KBM-7 (cell line): Measurements from ENCODE around the gene SPHKAP.
"Not testable (repeated sequence)": the region's sequence is repeated elsewhere in the genome, so short reads cannot be mapped to it uniquely, and the experiment has no call there.

ENCODE experiments used
- DNase-seq: peaks from one replicate; pipeline ENCODE4 v3.0.0-alpha.2; 2015
- in situ Hi-C: fragments of 300-500 bp; cut with MboI; formaldehyde crosslinking; loops from 2 replicates; pipeline ENCODE4 v1.14.3; 2020; ENCODE audit warnings: low sequenced_read_pairs, low pct_unique_long_range_greater_than_20kb, mixed read lengths

SPHKAP gene, protein sequence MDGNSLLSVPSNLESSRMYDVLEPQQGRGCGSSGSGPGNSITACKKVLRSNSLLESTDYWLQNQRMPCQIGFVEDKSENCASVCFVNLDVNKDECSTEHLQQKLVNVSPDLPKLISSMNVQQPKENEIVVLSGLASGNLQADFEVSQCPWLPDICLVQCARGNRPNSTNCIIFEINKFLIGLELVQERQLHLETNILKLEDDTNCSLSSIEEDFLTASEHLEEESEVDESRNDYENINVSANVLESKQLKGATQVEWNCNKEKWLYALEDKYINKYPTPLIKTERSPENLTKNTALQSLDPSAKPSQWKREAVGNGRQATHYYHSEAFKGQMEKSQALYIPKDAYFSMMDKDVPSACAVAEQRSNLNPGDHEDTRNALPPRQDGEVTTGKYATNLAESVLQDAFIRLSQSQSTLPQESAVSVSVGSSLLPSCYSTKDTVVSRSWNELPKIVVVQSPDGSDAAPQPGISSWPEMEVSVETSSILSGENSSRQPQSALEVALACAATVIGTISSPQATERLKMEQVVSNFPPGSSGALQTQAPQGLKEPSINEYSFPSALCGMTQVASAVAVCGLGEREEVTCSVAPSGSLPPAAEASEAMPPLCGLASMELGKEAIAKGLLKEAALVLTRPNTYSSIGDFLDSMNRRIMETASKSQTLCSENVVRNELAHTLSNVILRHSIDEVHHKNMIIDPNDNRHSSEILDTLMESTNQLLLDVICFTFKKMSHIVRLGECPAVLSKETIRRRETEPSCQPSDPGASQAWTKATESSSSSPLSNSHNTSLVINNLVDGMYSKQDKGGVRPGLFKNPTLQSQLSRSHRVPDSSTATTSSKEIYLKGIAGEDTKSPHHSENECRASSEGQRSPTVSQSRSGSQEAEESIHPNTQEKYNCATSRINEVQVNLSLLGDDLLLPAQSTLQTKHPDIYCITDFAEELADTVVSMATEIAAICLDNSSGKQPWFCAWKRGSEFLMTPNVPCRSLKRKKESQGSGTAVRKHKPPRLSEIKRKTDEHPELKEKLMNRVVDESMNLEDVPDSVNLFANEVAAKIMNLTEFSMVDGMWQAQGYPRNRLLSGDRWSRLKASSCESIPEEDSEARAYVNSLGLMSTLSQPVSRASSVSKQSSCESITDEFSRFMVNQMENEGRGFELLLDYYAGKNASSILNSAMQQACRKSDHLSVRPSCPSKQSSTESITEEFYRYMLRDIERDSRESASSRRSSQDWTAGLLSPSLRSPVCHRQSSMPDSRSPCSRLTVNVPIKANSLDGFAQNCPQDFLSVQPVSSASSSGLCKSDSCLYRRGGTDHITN (N-terminal part only)

DNA sequence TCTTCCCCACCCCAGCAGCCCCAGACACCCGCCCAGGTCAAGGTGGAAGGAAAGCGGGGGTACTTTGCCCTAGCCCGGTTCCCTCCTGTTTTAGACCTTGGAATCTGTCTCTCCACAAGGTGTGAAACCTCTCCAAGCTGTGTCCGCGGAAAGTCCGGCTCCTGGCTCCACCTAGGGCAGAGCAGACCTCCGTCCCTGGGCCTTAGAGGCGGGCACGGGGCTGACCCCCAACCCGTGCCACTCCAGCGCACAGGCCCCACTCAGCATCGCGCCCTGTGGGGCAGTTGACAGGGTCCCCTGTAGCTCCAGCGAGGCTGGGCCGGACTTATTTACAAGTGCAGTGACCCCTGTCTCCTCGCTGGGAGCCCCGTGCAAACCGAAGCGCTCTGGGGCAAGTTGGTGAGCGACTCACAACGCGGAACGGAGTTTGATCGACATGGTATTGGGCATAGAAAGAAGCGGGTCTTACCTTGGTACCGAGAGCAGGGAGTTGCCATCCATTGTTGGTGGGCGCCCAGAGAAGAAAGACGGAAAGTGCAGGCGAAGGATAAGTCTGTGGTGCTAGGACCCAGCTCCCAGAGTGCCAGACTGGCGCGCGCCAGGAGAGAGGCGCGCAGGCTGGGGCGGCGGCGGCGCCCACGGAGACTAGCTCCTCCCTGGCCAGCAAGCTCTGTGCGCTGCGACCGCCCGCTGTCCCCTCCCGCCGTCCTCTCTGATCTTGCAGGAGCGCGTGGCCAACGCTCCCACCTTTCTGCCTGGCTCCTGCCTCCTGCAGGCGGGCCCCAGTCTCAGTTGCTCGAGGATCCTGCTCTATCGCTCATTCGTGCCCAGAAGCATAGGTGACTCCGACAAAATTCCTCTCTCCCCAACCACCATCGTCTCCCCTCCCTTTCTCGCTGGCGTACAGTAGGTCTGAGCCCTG lies at the start of gene SPHKAP:
Gene SPHKAP, minus strand, starts transcription at position 590 of the 922 bp plus-strand sequence. Its CDS starts 89 bp downstream, at position 501.
- no peak for DNase-seq
- in situ Hi-C loops = loop anchor here (25.0 kb wide), 1 partner anchor 94 kb away; no protein-coding TSS in a partner anchor

DNA sequence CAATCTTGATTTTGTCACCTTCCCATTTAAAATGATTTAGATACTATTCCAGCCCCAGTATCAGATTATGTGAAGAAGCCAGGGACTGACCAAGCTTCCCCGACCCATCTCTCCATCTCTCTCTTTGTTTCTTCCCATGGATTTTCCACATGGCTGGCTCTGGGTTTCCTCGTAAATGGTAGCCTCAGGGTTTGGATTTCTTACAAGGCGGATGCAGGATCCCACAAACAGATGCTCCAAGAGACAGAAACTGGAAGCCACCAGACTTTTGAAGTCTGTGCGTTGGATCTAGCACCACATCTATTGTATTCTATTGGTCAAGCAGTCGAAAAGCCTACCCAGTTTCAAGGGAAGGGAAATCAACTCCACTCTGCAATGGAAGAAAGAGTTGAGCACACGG lies 46.0 kb upstream of the SPHKAP start:
- in situ Hi-C loops = no loop called here
- no peak for DNase-seq

- DNase-seq = no peak
- in situ Hi-C loops = no loop called here
Measured at GRCh38 chr2:228224410-228224809, 42.9 kb upstream of the SPHKAP start.

- DNase-seq, in situ Hi-C loops: not testable (repeated sequence)
Measured at GRCh38 chr2:228218593-228218992, 37.1 kb upstream of the SPHKAP start.

GRCh38 chr2:228197504-228197903 lies 16.0 kb upstream of the SPHKAP start:
- in situ Hi-C loops = loop anchor here (25.0 kb wide), 1 partner anchor 110 kb away; no protein-coding TSS in a partner anchor
- DNase-seq = no peak

DNA sequence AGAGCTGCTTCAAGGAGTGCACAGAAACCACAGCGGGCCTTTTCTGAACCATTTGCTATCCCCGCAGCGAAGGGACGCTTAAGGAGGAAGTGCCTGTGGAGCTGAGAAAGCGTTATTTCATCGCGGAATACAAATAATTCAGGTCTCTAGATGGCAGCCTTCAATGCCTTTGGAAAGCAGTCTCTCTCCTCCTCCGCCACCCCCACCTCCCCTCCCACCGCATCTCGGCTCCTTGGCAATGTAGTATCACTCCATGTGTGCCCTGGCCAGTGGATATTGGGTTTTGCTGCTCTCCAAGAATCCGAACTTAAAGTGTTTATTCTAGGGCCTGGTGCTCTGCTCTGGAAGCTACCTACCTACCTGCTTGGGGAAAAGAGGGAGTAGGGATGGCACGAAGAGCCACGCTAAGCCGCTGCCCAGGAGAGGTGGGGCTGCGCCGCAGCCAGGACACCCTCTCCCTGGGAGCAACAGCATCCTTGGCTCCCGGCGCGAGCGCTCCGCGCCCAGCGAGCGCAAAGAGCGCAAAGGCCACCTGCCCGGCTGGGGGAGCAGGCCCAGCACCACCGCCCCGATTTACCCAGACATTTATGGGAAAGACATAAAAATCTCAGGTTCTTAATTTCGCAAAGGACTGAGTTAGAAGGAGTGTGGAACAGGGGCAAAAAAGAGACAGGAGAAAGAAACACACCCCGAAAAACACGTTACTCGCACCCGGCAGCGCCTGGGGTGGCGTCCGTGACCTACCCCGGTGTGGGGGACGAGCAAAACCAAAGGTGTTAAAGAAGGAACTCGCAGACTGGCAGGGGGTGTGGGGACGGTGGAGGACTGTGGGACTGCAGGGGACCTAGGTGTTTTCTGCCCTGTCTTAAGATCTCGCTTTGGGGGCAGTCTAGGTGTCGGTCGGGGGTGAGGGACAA lies 1.0 kb downstream of the SPHKAP start:
- in situ Hi-C loops = loop anchor here (25.0 kb wide), 1 partner anchor 93 kb away; no protein-coding TSS in a partner anchor
- no peak for DNase-seq

GRCh38 chr2:228167290-228167689 lies 14.2 kb downstream of the SPHKAP start:
- no peak for DNase-seq
- in situ Hi-C loops = no loop called here

DNA sequence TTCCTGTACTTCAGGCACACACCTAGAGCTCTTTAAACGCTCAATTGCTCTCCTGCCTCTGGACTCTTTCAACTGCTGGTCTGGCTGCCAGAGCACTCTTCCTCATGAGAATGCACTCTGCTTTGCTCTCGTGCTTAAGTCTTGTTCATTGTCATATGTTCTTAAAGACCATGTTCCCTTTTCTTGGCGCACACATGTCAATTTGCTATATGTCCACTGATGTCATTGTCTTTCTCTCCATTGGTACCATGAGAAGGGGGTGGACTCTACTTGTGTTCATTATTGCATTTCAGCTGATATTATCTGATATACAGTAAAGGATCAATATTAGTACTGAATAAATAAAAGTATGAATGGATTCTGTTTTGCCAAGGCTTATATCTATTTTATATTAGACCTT lies 16.8 kb downstream of the SPHKAP start:
- in situ Hi-C loops = no loop called here
- DNase-seq = no peak

DNA sequence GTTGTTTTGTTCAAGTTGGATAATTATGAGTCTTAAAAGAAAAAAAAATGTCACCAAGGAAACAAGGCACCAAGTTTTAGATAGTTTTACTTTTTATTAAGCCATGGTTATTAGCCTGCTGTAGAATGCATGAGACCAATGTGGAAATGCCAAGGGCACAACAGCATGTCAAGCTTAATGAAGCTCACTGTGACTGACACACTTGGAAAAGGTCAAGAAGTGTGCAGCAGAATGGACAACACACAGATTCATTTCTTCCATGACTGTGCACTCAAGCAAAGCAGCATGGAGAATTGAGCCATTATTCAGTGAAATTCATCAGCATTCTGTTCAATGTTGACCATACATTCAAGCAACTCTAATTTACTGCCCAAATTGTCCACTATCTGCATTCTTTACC lies 23.6 kb downstream of the SPHKAP start:
- DNase-seq = no peak
- in situ Hi-C loops = no loop called here

- no peak for DNase-seq
- in situ Hi-C loops = no loop called here
Measured at GRCh38 chr2:228144961-228145360, 36.5 kb downstream of the SPHKAP start.

GRCh38 chr2:228140934-228141528 lies 40.5 kb downstream of the SPHKAP start:
- DNase-seq = no peak
- in situ Hi-C loops = no loop called here

DNA sequence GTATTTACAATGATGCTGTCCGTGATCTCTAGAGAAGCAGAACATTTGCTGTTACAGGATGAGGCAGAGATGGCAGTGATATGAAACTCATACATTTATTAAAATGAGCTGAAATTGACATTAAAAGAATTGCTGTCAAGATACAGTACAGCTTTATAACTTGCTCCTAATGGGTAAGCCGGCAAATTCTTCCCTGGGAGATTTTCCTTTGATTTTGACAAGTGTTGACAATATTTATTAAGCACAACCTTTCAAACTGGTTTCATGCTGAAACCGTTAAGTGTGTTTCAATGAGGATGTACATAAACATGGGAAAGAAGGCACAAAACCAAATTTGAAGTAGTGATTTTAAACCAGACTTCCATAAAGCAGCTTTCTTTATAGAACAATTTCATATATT lies 45.5 kb downstream of the SPHKAP start:
- DNase-seq = no peak
- in situ Hi-C loops = no loop called here

DNA sequence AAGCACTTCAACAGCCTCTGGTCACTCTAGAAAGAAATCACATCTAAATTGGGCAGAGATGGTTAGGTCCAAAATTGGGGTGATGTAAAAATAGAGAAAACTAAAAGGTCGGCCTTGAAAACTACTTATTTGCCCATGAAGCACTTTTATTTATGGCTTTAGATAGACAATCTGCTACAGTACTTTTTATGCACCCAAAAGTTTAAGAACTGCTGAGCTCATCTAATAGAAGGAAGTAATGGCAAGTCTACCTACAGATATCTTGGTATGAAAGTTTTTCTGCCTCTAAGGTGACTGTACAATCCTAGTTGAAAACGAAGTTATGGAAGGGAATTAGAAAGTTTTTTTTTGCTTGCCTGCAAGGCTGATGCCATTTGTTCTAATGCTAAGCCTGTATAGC lies 46.2 kb downstream of the SPHKAP start:
- in situ Hi-C loops = no loop called here
- no peak for DNase-seq

- in situ Hi-C loops = no loop called here
Measured at GRCh38 chr2:228131833-228132232, 49.7 kb downstream of the SPHKAP start.

DNA sequence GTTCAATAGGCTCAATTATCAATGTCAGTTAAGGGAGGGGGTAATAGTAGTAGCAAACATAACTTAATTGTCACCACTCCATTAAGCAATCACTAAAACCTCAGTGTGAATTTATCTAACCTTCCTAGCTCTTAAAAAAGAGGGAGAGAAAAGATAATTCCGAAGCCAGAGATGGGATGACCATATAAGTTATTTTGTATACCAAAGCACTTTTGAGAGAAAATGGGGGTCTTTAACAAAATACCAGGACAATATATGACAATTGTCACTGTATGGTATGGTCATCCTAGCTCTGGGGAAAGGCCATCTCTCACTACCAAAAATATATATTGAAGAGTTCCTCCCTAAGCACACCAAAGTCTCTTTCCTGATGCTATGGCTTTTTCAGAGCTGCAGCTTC lies 55.1 kb downstream of the SPHKAP start:
- no peak for DNase-seq
- in situ Hi-C loops = no loop called here

More at GRCh38 chr2:228131833-228132232, 49.7 kb downstream of the SPHKAP start:
- DNase-seq = no peak

DNA sequence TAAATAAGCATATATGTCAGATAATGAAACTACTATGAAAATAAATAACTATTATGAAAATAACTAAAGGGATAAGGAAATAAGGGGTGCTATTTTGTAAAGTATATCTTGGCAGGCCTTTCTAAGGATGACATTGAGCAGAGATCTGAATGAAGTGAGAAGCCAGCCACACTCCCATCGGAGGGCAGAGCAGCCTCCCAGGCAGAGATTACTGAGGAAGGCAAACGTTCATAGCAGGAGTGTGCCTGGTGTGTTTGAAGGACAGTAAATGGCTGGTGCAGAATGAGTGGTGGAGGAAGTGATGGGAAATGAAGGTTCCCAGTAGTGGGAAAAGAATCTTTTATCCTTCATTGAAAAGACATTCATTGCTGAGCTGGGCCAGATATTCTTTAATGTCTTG lies 62.5 kb downstream of the SPHKAP start:
- no peak for DNase-seq
- in situ Hi-C loops = no loop called here

DNA sequence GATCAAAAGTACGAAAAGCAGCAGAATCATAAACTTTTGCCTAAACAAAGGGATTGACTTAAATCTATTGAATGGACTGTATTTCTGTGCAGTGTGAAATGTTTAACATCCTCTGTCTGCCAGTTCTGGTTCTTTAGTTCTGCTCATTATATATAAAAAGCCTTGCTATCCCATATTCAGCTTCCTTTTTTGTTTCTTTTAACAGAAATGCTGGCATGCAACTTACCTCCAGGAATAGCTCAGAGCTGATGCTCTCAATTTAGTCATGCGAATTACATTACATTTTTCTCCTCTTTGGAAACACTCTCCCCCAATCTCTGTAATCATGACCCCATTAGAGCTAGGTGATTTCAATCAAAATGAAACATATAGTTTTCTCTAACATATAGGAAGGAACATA lies 73.6 kb downstream of the SPHKAP start:
- no peak for DNase-seq
- in situ Hi-C loops = no loop called here
